PC-9 (cell line): ENCODE data around the gene CXCR6. TPM values are rescaled to one million over a fixed set of nuclear protein-coding genes. Genes with fewer than 3 reads are reported as not detected.
A peak's percentile ranks its signal among the peaks of the same experiment; 100 is the strongest.

Experiments used
- Bru-seq: library from RNA; stranded (reverse); fragments of 400-500 nt; gene quantifications from one replicate; lab custom pipeline; 2021; lab: Mats Ljungman, UMichigan
- BruChase-seq, 2 experiments: library from RNA; stranded (reverse); fragments of 400-500 nt; gene quantifications; one replicate each; lab custom pipeline; 2021; lab: Mats Ljungman, UMichigan
- BruUV-seq: library from RNA; stranded (reverse); fragments of 400-500 nt; replicated peaks from 2 replicates; lab custom pipeline; 2021; lab: Mats Ljungman, UMichigan
- CTCF ChIA-PET: fragments of 300-600 bp; sonication (Branson Sonifier 250); formaldehyde crosslinking; loops from one replicate; lab custom pipeline; 2022; ENCODE audit warnings: antibody characterized with exemption; lab: Charles Lee
- POLR2A ChIA-PET: fragments of 300-600 bp; sonication (Branson Sonifier 250); formaldehyde crosslinking; loops from one replicate; lab custom pipeline; 2022; ENCODE audit warnings: antibody characterized with exemption; ENCODE audit not compliant: unreplicated experiment; lab: Charles Lee
- DNase-seq, 2 experiments: peaks; one replicate each; pipeline versions ENCODE4 v3.0.0 to v3.0.0-alpha.2; 2015 to 2022; ENCODE audit warnings: mixed read lengths in 1 of 2
- H2AFZ ChIP-seq: fragments of 200-600 bp; sonication (generic); 2 replicates; pipeline ENCODE4 v1.8.1; 2017; ENCODE audit warnings: antibody characterized with exemption
- H3F3A ChIP-seq: fragments of 200-600 bp; sonication (generic); 2 replicates; pipeline ENCODE4 v1.8.1; 2017; ENCODE audit warnings: antibody characterized with exemption, mild to moderate bottlenecking, low read depth; ENCODE audit not compliant: insufficient read depth
- H3K27ac ChIP-seq: fragments of 200-600 bp; sonication (generic); 2 replicates; pipeline ENCODE4 v1.6.1; 2016; ENCODE audit warnings: mixed run types
- H3K27me3 ChIP-seq: fragments of 200-600 bp; sonication (generic); 2 replicates; pipeline ENCODE4 v1.6.1; 2016; ENCODE audit warnings: low read depth, mixed run types; ENCODE audit not compliant: insufficient read depth
- H3K36me3 ChIP-seq: fragments of 200-600 bp; sonication (generic); 2 replicates; pipeline ENCODE4 v1.6.1; 2016; ENCODE audit warnings: low read depth, mixed run types
- H3K4me1 ChIP-seq: fragments of 200-600 bp; sonication (generic); replicated peaks from 2 replicates; pipeline ENCODE4 v1.6.1; 2016; ENCODE audit warnings: mixed run types; ENCODE audit not compliant: insufficient read depth
- H3K4me2 ChIP-seq: fragments of 200-600 bp; sonication (generic); 2 replicates; pipeline ENCODE4 v1.6.1; 2017; ENCODE audit warnings: mixed run types
- H3K4me3 ChIP-seq: fragments of 200-600 bp; sonication (generic); 2 replicates; pipeline ENCODE4 v1.6.1; 2016; ENCODE audit warnings: mixed run types
- H3K79me2 ChIP-seq: fragments of 200-600 bp; sonication (generic); 2 replicates; pipeline ENCODE4 v1.6.1; 2017; ENCODE audit warnings: low read depth, mixed run types
- H3K9me2 ChIP-seq: fragments of 200-600 bp; sonication (generic); 2 replicates; pipeline ENCODE4 v1.8.1; 2017; ENCODE audit warnings: mild to moderate bottlenecking; ENCODE audit not compliant: insufficient read depth
- H3K9me3 ChIP-seq: fragments of 200-600 bp; sonication (generic); 2 replicates; pipeline ENCODE4 v1.8.1; 2016; ENCODE audit warnings: low read depth; ENCODE audit not compliant: insufficient read depth
- H4K20me1 ChIP-seq: fragments of 200-600 bp; sonication (generic); 2 replicates; pipeline ENCODE4 v1.8.1; 2017; ENCODE audit not compliant: insufficient read depth
- EZH2 ChIP-seq: fragments of 200-600 bp; sonication (generic); IDR thresholded peaks from 2 replicates; pipeline ENCODE4 v1.8.0; 2017; ENCODE audit warnings: antibody characterized with exemption, low read depth
- intact Hi-C: fragments of 100-400 bp; cut with micrococcal nuclease; formaldehyde crosslinking; loops from one replicate; pipeline ENCODE4 v1.10.0; 2022; ENCODE audit not compliant: unreplicated experiment
- long read RNA-seq: library from polyadenylated mRNA; stranded (forward); transcript quantifications from one replicate; pipeline ENCODE4 v2.0.0, GENCODE V29; 2022
- total RNA-seq: library from RNA; stranded (reverse); gene quantifications from 2 replicates; pipeline ENCODE4 v1.2.3, GENCODE V29; 2021
- TF ChIP-seq, protein P1 (sequence below): fragments of 200-600 bp; sonication (generic); conservative IDR thresholded peaks from 2 replicates; pipeline ENCODE4 v1.6.1; 2017; ENCODE audit warnings: mixed run types, antibody characterized with exemption, mild to moderate bottlenecking, moderate library complexity

CXCR6 gene
- total RNA-seq: 0.63 and 0.74 TPM in 2 replicates
- percentile 25 among the genes with signal in this experiment for Bru-seq, nascent RNA
- percentile 20 among the genes with signal in this experiment for BruChase-seq, experiment 1, labeled RNA remaining after a 2-hour chase
- percentile 13 among the genes with signal in this experiment for BruChase-seq, experiment 2, labeled RNA remaining after a 6-hour chase
- long read RNA-seq: 0 reads

- Histone ChIP-seq H3F3A (no peaks in the 10 kb centered on the region; the same call in 1 of the 2 replicates), H3K79me2 (no peaks in the 10 kb centered on the region), H3K4me3 (no peak within 1 kb of the TSS), H2AFZ (no peak within 1 kb of the TSS), H3K36me3 (peaks cover 9% of the 10 kb centered on the region; the same call in 1 of the 2 replicates), H3K9me2 (no peaks in the 10 kb centered on the region), H3K9me3 (no peaks in the 10 kb centered on the region), H4K20me1 (no peaks in the 10 kb centered on the region), H3K4me1 (peaks cover 8% of the 10 kb centered on the region; the same call in 1 of the 2 replicates), H3K4me2 (no peak within 1 kb of the TSS), H3K27me3 (no peaks in the 10 kb centered on the region), H3K27ac (no peak within 1 kb of the TSS)
- CTCF ChIA-PET: no interaction called here
- intact Hi-C loops: no loop called here
- POLR2A ChIA-PET: interaction anchor here (0.7 kb wide), 1 partner anchor 902 kb away, joined by 9 read pairs; no protein-coding TSS in a partner anchor
- no TSS peak for BruUV-seq
- TF ChIP-seq, protein P1, sequence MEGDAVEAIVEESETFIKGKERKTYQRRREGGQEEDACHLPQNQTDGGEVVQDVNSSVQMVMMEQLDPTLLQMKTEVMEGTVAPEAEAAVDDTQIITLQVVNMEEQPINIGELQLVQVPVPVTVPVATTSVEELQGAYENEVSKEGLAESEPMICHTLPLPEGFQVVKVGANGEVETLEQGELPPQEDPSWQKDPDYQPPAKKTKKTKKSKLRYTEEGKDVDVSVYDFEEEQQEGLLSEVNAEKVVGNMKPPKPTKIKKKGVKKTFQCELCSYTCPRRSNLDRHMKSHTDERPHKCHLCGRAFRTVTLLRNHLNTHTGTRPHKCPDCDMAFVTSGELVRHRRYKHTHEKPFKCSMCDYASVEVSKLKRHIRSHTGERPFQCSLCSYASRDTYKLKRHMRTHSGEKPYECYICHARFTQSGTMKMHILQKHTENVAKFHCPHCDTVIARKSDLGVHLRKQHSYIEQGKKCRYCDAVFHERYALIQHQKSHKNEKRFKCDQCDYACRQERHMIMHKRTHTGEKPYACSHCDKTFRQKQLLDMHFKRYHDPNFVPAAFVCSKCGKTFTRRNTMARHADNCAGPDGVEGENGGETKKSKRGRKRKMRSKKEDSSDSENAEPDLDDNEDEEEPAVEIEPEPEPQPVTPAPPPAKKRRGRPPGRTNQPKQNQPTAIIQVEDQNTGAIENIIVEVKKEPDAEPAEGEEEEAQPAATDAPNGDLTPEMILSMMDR: no peak
- TF ChIP-seq EZH2: no peak
- DNase-seq: no peak
Observed at GRCh38 chr3:45943207-45943846, at the start of gene CXCR6. TSS of gene CXCR6 (plus strand) at chr3:45943464. CDS start at chr3:45946482, 3,018 bp downstream.

DNA sequence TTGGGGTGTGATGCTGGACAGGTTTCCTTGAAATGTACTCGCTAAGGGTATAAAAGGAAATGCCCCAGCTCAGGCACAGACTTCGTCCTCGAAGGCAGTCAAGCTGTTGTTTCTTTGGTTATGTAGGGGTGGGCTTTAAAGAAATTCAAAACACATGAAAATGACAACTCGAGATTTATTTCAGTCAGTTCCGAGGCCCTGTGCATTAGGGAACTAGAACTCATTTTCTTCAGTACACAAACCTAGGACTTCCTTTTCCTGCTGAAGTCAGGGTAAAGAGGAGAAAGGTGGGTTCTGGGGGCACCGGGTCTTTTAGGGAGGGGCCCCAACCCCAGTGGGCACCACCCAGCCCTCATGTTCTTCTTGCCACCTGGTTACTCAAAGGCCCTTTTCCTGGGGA lies 49.2 kb upstream of the CXCR6 start:
- Histone ChIP-seq H3K36me3 (no peaks in the 10 kb centered on the region), H3K9me3 (no peaks in the 10 kb centered on the region), H3K4me2 (no peak overlapping the region), H2AFZ (no peak overlapping the region), H3K4me1 (peaks cover 11% of the 10 kb centered on the region; the same call in 1 of the 2 replicates), H3K79me2 (no peaks in the 10 kb centered on the region), H3K27me3 (no peaks in the 10 kb centered on the region), H3K27ac (no peak overlapping the region), H3K9me2 (no peaks in the 10 kb centered on the region), H3F3A (no peaks in the 10 kb centered on the region), H3K4me3 (no peak overlapping the region), H4K20me1 (no peaks in the 10 kb centered on the region)
- POLR2A ChIA-PET: no interaction called here
- no TSS peak for BruUV-seq
- DNase-seq: no peak
- TF ChIP-seq, protein P1: no peak
- TF ChIP-seq EZH2: no peak
- intact Hi-C loops: no loop called here
- CTCF ChIA-PET: no interaction called here

DNA sequence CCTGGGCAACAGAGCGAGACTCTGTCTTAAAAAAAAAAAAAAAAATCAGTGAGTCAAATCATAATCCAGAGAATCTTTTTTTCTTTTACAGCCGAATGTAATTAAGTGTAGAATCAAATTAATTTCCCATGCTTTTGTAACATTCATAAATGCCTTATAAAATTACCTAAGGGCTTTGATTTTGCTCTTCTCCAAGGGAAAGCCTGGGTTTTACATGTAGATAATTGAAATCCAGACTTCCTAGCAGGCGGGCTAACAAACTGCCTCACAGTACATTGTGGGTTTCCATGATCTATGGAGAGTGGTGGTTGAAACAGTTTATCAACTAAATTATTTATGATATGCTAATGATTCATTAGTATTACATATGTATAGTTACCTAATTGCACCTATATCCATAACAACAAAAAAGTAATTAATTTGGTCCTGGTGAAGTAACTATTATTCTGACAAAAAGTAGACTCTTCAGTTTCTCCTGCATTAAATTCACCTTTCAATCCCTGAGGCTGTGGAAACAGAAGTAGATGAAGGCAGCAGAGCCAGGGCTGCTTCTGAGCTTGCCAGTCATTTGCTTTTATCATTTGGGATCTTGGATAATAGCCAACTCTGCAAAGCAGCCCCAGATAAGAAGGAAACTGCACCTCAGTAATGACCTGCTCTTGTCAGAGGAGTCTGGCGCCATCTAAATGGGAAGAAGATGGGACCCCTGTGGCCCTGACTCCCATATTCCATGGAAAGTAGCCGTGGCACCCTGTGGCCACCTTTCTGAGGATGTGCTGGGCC lies 47.4 kb upstream of the CXCR6 start:
- Histone ChIP-seq H3K79me2 (no peaks in the 10 kb centered on the region), H3K27me3 (no peaks in the 10 kb centered on the region), H3F3A (no peaks in the 10 kb centered on the region), H3K4me3 (no peak overlapping the region), H3K9me3 (no peaks in the 10 kb centered on the region), H3K4me2 (no peak overlapping the region), H3K4me1 (peaks cover 11% of the 10 kb centered on the region; the same call in 1 of the 2 replicates), H4K20me1 (no peaks in the 10 kb centered on the region), H3K9me2 (no peaks in the 10 kb centered on the region), H3K27ac (no peak overlapping the region), H2AFZ (no peak overlapping the region), H3K36me3 (no peaks in the 10 kb centered on the region)
- CTCF ChIA-PET: no interaction called here
- intact Hi-C loops: no loop called here
- POLR2A ChIA-PET: interaction anchor here (0.7 kb wide), 2 partner anchors 99 to 104 kb away, joined by 5 to 7 read pairs; no protein-coding TSS in a partner anchor
- no TSS peak for BruUV-seq
- DNase-seq: no peak
- TF ChIP-seq EZH2: no peak
- TF ChIP-seq, protein P1: no peak
